HepG2 (cell line): Measurements from ENCODE around the gene GBE1.

Experiments used
- ASH2L ChIP-seq: fragments of 300-600, 200-600 bp; sonication (generic); IDR thresholded peaks from 2 replicates; pipeline ENCODE4 v1.7.0; 2017; ENCODE audit warnings: low read depth, mild to moderate bottlenecking, moderate library complexity, mixed read lengths, low read length; ENCODE audit not compliant: insufficient read length
- IRF2 ChIP-seq: IDR thresholded peaks from 2 replicates; pipeline ENCODE4 v1.6.1; 2018; ENCODE audit warnings: missing genetic modification reagents, missing compliant biosample characterization
- TAF1 ChIP-seq: sonication (generic); formaldehyde crosslinking; IDR thresholded peaks from 2 replicates; pipeline ENCODE4 v1.4.0; 2020; ENCODE audit warnings: missing genetic modification reagents

DNA sequence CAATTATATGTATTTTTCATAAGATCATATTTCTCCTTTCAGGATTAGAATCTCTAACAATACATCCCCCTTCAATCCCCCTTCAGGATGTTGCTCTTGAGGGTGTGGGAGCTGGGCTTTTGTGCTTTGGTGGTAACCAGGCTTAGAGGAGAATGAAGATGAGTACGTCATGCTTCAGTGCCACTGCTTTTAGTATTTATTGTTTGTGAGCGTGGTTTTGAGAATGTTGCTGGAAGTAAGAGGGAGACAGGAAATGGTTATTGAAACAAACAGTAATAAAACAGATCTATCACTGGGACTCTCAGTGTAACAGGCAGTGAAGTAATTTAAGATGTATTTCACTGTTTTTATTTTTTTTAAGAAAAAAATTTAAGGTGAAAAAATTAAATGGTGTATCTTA lies 35.3 kb downstream of the GBE1 start:
- TF ChIP-seq TAF1 (CRISPR knock-in tag) (no peak), IRF2 (CRISPR knock-in tag) (no peak), ASH2L (no peak)
